GM23338 (cell line): ENCODE results near the gene TAAR5. TPM values are rescaled to one million over a fixed set of nuclear protein-coding genes. Genes with fewer than 3 reads are reported as not detected.

Experiments
- ATAC-seq: fragments of 200-7000 bp; cut with Tn5 transposase; 3 replicates; pipeline ENCODE4 v1.9.1; 2020
- DNase-seq: peaks from one replicate; pipeline ENCODE4 v3.0.0-alpha.2; 2015; ENCODE audit warnings: low spot score
- H2AFZ ChIP-seq: fragments of 200-600 bp; sonication (generic); 2 replicates; pipeline ENCODE4 v1.8.0; 2016; ENCODE audit warnings: antibody characterized with exemption, mild to moderate bottlenecking, moderate library complexity
- H3F3A ChIP-seq: fragments of 200-600 bp; sonication (generic); replicated peaks from 2 replicates; pipeline ENCODE4 v1.8.0; 2017; ENCODE audit warnings: antibody characterized with exemption, mixed run types, low read depth
- H3K27ac ChIP-seq: fragments of 200-600 bp; sonication (generic); 2 replicates; pipeline ENCODE4 v1.6.1; 2016; ENCODE audit warnings: low read depth
- H3K27me3 ChIP-seq: fragments of 200-600 bp; sonication (generic); 2 replicates; pipeline ENCODE4 v1.8.0; 2016; ENCODE audit warnings: mild to moderate bottlenecking, mixed run types, moderate library complexity; ENCODE audit not compliant: insufficient read depth
- H3K36me3 ChIP-seq: fragments of 200-600 bp; sonication (generic); 2 replicates; pipeline ENCODE4 v1.8.0; 2016; ENCODE audit warnings: mild to moderate bottlenecking; ENCODE audit not compliant: insufficient read depth
- H3K4me1 ChIP-seq: fragments of 200-600 bp; sonication (generic); 2 replicates; pipeline ENCODE4 v1.8.0; 2016; ENCODE audit warnings: mild to moderate bottlenecking, moderate library complexity; ENCODE audit not compliant: insufficient read depth
- H3K4me2 ChIP-seq: fragments of 200-600 bp; sonication (generic); 2 replicates; pipeline ENCODE4 v1.7.1; 2017; ENCODE audit warnings: mixed run types
- H3K4me3 ChIP-seq: fragments of 200-600 bp; sonication (generic); 2 replicates; pipeline ENCODE4 v1.6.1; 2016; ENCODE audit warnings: mixed run types
- H3K79me2 ChIP-seq: fragments of 200-600 bp; sonication (generic); replicated peaks from 2 replicates; pipeline ENCODE4 v1.8.0; 2017; ENCODE audit warnings: mild to moderate bottlenecking; ENCODE audit not compliant: insufficient read depth
- H3K9me2 ChIP-seq: fragments of 200-600 bp; sonication (generic); 2 replicates; pipeline ENCODE4 v1.8.0; 2017; ENCODE audit not compliant: insufficient read depth
- H4K20me1 ChIP-seq: fragments of 200-600 bp; sonication (generic); replicated peaks from 2 replicates; pipeline ENCODE4 v1.8.0; 2017; ENCODE audit warnings: mild to moderate bottlenecking; ENCODE audit not compliant: insufficient read depth
- H3K27ac Mint-ChIP-seq: 2 replicates; pipeline ENCODE4 v1.8.0; 2020; ENCODE audit warnings: inconsistent platforms, mild to moderate bottlenecking, moderate library complexity, mixed read lengths
- H3K27me3 Mint-ChIP-seq: 3 replicates; pipeline ENCODE4 v1.8.0; 2022; ENCODE audit warnings: low read depth, mild to moderate bottlenecking, moderate library complexity, mixed read lengths, inconsistent platforms; ENCODE audit not compliant: insufficient read depth, poor library complexity
- H3K36me3 Mint-ChIP-seq: 3 replicates; pipeline ENCODE4 v1.8.0; 2021; ENCODE audit warnings: low read depth, mild to moderate bottlenecking, inconsistent platforms, moderate library complexity, mixed read lengths
- H3K4me1 Mint-ChIP-seq: 3 replicates; pipeline ENCODE4 v1.8.0; 2020; ENCODE audit warnings: mild to moderate bottlenecking, inconsistent platforms, mixed read lengths
- H3K4me3 Mint-ChIP-seq: 3 replicates; pipeline ENCODE4 v1.8.0; 2021; ENCODE audit warnings: moderate library complexity, mild to moderate bottlenecking, inconsistent platforms, mixed read lengths
- H3K9me3 Mint-ChIP-seq: 3 replicates; pipeline ENCODE4 v1.8.0; 2020; ENCODE audit warnings: moderate library complexity, mild to moderate bottlenecking, inconsistent platforms, mixed read lengths
- EZH2phosphoT487 ChIP-seq: fragments of 200-600 bp; sonication (generic); IDR thresholded peaks from one replicate; pipeline ENCODE4 v1.8.1; 2018; ENCODE audit warnings: antibody characterized with exemption; ENCODE audit not compliant: unreplicated experiment
- JUNB ChIP-seq: IDR thresholded peaks from one replicate; pipeline ENCODE4 v1.6.1; 2016; ENCODE audit warnings: antibody characterized with exemption; ENCODE audit not compliant: unreplicated experiment
- REST ChIP-seq: IDR thresholded peaks from one replicate; pipeline ENCODE4 v1.6.1; 2018; ENCODE audit warnings: antibody characterized with exemption; ENCODE audit not compliant: unreplicated experiment
- polyA plus RNA-seq: library from polyadenylated mRNA; unstranded; fragments of >200 nt; fragmentation: Nextera tagmentation; extraction: Ambion mirVana; gene quantifications from 2 replicates; pipeline ENCODE4 v1.2.1, GENCODE V29; 2016
- total RNA-seq: library from RNA; depleted of rRNA; stranded (reverse); fragments of >200 nt; shearing (Covaris generic); gene quantifications from 2 replicates; pipeline ENCODE4 v1.2.3, GENCODE V29; 2014
- TF ChIP-seq, protein P1 (sequence below): fragments of 250-450 bp; sonication (Bioruptor Pico); IDR thresholded peaks from 2 replicates; pipeline ENCODE4 v1.5.0; 2020; ENCODE audit warnings: mild to moderate bottlenecking, moderate library complexity

Gene TAAR5
- total and polyA plus RNA-seq, 2 experiments from 2014 or later = not detected

DNA sequence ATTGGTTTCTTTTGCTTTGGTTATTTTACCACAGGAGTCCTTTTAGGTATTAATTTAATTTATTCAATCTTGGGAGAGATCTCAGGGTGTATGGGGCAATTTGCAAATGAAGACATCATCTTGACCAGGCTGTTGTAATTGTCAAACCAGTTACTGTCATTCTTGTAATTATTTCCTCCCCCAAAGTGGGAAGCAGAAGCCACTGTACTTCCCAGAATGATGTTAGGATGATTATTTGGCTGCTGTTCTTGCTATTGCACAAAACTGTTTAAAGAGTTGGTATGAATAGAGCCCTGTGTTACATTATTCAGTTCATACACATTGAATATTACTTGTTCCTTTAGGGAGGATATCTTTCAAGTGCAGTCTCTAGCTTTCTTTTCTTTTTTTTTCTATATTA lies 17.8 kb downstream of the TAAR5 start (continued):
- TF ChIP-seq, protein P1, sequence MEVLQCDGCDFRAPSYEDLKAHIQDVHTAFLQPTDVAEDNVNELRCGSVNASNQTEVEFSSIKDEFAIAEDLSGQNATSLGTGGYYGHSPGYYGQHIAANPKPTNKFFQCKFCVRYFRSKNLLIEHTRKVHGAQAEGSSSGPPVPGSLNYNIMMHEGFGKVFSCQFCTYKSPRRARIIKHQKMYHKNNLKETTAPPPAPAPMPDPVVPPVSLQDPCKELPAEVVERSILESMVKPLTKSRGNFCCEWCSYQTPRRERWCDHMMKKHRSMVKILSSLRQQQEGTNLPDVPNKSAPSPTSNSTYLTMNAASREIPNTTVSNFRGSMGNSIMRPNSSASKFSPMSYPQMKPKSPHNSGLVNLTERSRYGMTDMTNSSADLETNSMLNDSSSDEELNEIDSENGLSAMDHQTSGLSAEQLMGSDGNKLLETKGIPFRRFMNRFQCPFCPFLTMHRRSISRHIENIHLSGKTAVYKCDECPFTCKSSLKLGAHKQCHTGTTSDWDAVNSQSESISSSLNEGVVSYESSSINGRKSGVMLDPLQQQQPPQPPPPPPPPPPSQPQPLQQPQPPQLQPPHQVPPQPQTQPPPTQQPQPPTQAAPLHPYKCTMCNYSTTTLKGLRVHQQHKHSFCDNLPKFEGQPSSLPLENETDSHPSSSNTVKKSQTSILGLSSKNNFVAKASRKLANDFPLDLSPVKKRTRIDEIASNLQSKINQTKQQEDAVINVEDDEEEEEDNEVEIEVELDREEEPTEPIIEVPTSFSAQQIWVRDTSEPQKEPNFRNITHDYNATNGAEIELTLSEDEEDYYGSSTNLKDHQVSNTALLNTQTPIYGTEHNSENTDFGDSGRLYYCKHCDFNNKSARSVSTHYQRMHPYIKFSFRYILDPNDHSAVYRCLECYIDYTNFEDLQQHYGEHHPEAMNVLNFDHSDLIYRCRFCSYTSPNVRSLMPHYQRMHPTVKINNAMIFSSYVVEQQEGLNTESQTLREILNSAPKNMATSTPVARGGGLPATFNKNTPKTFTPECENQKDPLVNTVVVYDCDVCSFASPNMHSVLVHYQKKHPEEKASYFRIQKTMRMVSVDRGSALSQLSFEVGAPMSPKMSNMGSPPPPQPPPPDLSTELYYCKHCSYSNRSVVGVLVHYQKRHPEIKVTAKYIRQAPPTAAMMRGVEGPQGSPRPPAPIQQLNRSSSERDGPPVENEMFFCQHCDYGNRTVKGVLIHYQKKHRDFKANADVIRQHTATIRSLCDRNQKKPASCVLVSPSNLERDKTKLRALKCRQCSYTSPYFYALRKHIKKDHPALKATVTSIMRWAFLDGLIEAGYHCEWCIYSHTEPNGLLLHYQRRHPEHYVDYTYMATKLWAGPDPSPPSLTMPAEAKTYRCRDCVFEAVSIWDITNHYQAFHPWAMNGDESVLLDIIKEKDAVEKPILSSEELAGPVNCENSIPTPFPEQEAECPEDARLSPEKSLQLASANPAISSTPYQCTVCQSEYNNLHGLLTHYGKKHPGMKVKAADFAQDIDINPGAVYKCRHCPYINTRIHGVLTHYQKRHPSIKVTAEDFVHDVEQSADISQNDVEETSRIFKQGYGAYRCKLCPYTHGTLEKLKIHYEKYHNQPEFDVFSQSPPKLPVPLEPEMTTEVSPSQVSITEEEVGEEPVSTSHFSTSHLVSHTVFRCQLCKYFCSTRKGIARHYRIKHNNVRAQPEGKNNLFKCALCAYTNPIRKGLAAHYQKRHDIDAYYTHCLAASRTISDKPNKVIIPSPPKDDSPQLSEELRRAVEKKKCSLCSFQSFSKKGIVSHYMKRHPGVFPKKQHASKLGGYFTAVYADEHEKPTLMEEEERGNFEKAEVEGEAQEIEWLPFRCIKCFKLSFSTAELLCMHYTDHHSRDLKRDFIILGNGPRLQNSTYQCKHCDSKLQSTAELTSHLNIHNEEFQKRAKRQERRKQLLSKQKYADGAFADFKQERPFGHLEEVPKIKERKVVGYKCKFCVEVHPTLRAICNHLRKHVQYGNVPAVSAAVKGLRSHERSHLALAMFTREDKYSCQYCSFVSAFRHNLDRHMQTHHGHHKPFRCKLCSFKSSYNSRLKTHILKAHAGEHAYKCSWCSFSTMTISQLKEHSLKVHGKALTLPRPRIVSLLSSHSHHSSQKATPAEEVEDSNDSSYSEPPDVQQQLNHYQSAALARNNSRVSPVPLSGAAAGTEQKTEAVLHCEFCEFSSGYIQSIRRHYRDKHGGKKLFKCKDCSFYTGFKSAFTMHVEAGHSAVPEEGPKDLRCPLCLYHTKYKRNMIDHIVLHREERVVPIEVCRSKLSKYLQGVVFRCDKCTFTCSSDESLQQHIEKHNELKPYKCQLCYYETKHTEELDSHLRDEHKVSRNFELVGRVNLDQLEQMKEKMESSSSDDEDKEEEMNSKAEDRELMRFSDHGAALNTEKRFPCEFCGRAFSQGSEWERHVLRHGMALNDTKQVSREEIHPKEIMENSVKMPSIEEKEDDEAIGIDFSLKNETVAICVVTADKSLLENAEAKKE (CRISPR knock-in tag) = no peak
- TF ChIP-seq JUNB = no peak

GRCh38 chr6:132570221-132570777 lies 19.2 kb downstream of the TAAR5 start, which contains the start of gene TAAR6:
Gene TAAR6 (plus strand): TSS chr6:132570322. CDS start chr6:132570322, 0 bp downstream.
- Histone ChIP-seq H4K20me1 (no peaks in the 10 kb centered on the region), H2AFZ (peak within 1 kb of the TSS; percentile 23; the same call in 1 of the 2 replicates), H3K79me2 (no peaks in the 10 kb centered on the region), H3K4me3 (no peak within 1 kb of the TSS), H3F3A (no peaks in the 10 kb centered on the region), H3K4me2 (peak within 1 kb of the TSS; percentile 29; the same call in 1 of the 2 replicates), H3K9me2 (no peaks in the 10 kb centered on the region), H3K36me3 (no peaks in the 10 kb centered on the region), H3K27ac (no peak within 1 kb of the TSS), H3K4me1 (peaks cover 31% of the 10 kb centered on the region), H3K27me3 (no peaks in the 10 kb centered on the region)
- ATAC-seq = peak; percentile 50
- peaks cover 3% of the 10 kb centered on the region for H3K27me3 Mint-ChIP-seq
- H3K4me1 Mint-ChIP-seq = peaks cover 37% of the 10 kb centered on the region
- H3K4me3 Mint-ChIP-seq = no peak within 1 kb of the TSS
- H3K36me3 Mint-ChIP-seq = no peaks in the 10 kb centered on the region
- TF ChIP-seq EZH2phosphoT487 (no peak), REST (no peak)
- peak within 1 kb of the TSS; percentile 77 for H3K27ac Mint-ChIP-seq
- H3K9me3 Mint-ChIP-seq = no peaks in the 10 kb centered on the region
- DNase-seq = peak; percentile 4
